Nephron (organoid): ENCODE results near the gene ALDH1A2.

Source experiments
- H3K27ac Mint-ChIP-seq, 3 experiments: 2 replicates each; pipeline ENCODE4 v1.8.0; 2020; ENCODE audit warnings: mixed read lengths in 3 of 3, mild to moderate bottlenecking in 2 of 3, moderate library complexity in 1 of 3
- H3K27me3 Mint-ChIP-seq: 2 replicates; pipeline ENCODE4 v1.8.0; 2021; ENCODE audit warnings: low read depth, mild to moderate bottlenecking, moderate library complexity, mixed read lengths
- H3K36me3 Mint-ChIP-seq: 2 replicates; pipeline ENCODE4 v1.8.0; 2020; ENCODE audit warnings: low read depth, mixed read lengths
- H3K4me1 Mint-ChIP-seq: 2 replicates; pipeline ENCODE4 v1.8.0; 2020; ENCODE audit warnings: mixed read lengths
- H3K4me3 Mint-ChIP-seq, 3 experiments: 2 replicates each; pipeline ENCODE4 v1.8.0; 2020; ENCODE audit warnings: mild to moderate bottlenecking in 3 of 3, mixed read lengths in 3 of 3, moderate library complexity in 2 of 3
- H3K9me3 Mint-ChIP-seq: 2 replicates; pipeline ENCODE4 v1.8.0; 2020; ENCODE audit warnings: mixed read lengths
- CTCF ChIP-seq, 3 experiments: fragments of 200-600 bp; sonication (generic); IDR thresholded peaks; one replicate each; pipeline ENCODE4 v1.5.0; 2021; ENCODE audit warnings: antibody characterized with exemption in 3 of 3; ENCODE audit not compliant: unreplicated experiment in 3 of 3

The ALDH1A2 gene

GRCh38 chr15:58053315-58054153 lies 12.0 kb downstream of the ALDH1A2 start:
- H3K4me3 Mint-ChIP-seq, result peak overlapping the region in 2 of 3 experiments; percentile 13 to 20
- peaks cover 25% of the 10 kb centered on the region for H3K4me1 Mint-ChIP-seq
- peaks cover 22% of the 10 kb centered on the region for H3K36me3 Mint-ChIP-seq
- peaks cover 18% of the 10 kb centered on the region for H3K27me3 Mint-ChIP-seq
- H3K9me3 Mint-ChIP-seq, result no peaks in the 10 kb centered on the region
- TF ChIP-seq CTCF (IDR thresholded peaks at IDR 0.05; ENCODE audit: unreplicated experiment in 3 of 3), result no peak
- H3K27ac Mint-ChIP-seq, result peak overlapping the region; percentile 0 to 40 (median 13)

GRCh38 chr15:58052334-58052733 lies 13.2 kb downstream of the ALDH1A2 start:
- Mint-ChIP-seq H3K9me3 (no peaks in the 10 kb centered on the region), H3K4me3 (no peak overlapping the region), H3K27me3 (peaks cover 14% of the 10 kb centered on the region), H3K27ac (no peak overlapping the region), H3K36me3 (peaks cover 18% of the 10 kb centered on the region), H3K4me1 (peaks cover 17% of the 10 kb centered on the region)
- no peak for TF ChIP-seq CTCF (IDR thresholded peaks at IDR 0.05; ENCODE audit: unreplicated experiment in 3 of 3)

- no peaks in the 10 kb centered on the region for H3K9me3 Mint-ChIP-seq
- TF ChIP-seq CTCF (IDR thresholded peaks at IDR 0.05; ENCODE audit: unreplicated experiment in 3 of 3), result no peak
- H3K4me3 Mint-ChIP-seq, result no peak overlapping the region
- no peak overlapping the region for H3K27ac Mint-ChIP-seq
- H3K27me3 Mint-ChIP-seq, result peaks cover 15% of the 10 kb centered on the region
- H3K36me3 Mint-ChIP-seq, result peaks cover 19% of the 10 kb centered on the region
- H3K4me1 Mint-ChIP-seq, result peaks cover 28% of the 10 kb centered on the region
Observed at GRCh38 chr15:58049520-58050227, 15.8 kb downstream of the ALDH1A2 start.

- H3K27me3 Mint-ChIP-seq, result peaks cover 17% of the 10 kb centered on the region
- no peaks in the 10 kb centered on the region for H3K9me3 Mint-ChIP-seq
- no peak for TF ChIP-seq CTCF (IDR thresholded peaks at IDR 0.05; ENCODE audit: unreplicated experiment in 3 of 3)
- peaks cover 36% of the 10 kb centered on the region for H3K4me1 Mint-ChIP-seq
- H3K27ac Mint-ChIP-seq, result no peak overlapping the region
- H3K36me3 Mint-ChIP-seq, result peaks cover 29% of the 10 kb centered on the region
- no peak overlapping the region for H3K4me3 Mint-ChIP-seq
Observed at GRCh38 chr15:58048261-58048660, 17.2 kb downstream of the ALDH1A2 start.

- H3K36me3 Mint-ChIP-seq, result peaks cover 30% of the 10 kb centered on the region
- H3K4me1 Mint-ChIP-seq, result peaks cover 39% of the 10 kb centered on the region
- no peak overlapping the region for H3K27ac Mint-ChIP-seq
- no peaks in the 10 kb centered on the region for H3K9me3 Mint-ChIP-seq
- no peak overlapping the region for H3K4me3 Mint-ChIP-seq
- peaks cover 17% of the 10 kb centered on the region for H3K27me3 Mint-ChIP-seq
- TF ChIP-seq CTCF (IDR thresholded peaks at IDR 0.05; ENCODE audit: unreplicated experiment in 3 of 3), result no peak
Observed at GRCh38 chr15:58047149-58047548, 18.4 kb downstream of the ALDH1A2 start.
